Measurements from ENCODE around the gene TDP1.
"Not testable (repeated sequence)": the region's sequence is repeated elsewhere in the genome, so short reads cannot be mapped to it uniquely, and the experiment has no call there.

TDP1 gene

DNA sequence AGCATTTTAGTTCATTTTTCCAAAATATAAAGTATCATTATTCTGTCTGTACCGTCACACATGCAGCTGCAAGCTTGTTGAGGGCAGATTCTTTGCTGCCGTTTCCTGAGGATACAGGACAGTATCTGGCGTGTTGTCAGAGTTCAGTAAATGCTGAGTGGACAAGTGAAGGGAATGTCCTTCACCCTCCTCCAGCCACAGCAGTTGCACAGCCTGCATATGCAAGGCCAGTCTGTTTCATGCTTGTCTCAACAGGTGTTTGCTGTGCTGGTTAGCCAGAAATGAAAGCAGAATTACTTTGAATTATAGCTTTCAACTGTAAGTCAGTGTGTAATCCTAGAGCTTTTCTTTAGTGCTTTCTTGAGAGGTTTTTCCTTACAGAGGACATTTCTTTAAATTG lies 36.5 kb downstream of the TDP1 start:
- no peak for DNase-seq

- DNase-seq = no peak
Observed at GRCh38 chr14:89996963-89997362, 41.2 kb downstream of the TDP1 start.

DNA sequence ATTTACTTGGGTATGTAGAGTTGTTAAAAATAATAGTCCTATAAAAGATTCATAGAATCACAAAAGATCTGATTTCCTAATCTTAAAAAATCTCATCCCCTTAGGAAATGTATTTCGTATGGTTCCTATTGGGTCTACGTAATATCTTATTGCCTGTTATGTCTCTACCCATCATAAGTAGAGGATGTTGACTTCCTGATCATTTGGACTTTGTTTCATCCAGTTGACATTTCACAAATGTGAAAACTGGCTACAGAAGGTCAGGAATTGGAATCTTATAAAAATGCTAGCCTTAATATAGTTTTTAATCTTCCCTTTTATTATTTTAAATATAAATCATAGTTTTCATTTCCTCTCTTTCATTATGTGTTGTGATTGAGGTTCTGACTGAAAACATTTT lies 45.2 kb downstream of the TDP1 start:
- DNase-seq = no peak

DNA sequence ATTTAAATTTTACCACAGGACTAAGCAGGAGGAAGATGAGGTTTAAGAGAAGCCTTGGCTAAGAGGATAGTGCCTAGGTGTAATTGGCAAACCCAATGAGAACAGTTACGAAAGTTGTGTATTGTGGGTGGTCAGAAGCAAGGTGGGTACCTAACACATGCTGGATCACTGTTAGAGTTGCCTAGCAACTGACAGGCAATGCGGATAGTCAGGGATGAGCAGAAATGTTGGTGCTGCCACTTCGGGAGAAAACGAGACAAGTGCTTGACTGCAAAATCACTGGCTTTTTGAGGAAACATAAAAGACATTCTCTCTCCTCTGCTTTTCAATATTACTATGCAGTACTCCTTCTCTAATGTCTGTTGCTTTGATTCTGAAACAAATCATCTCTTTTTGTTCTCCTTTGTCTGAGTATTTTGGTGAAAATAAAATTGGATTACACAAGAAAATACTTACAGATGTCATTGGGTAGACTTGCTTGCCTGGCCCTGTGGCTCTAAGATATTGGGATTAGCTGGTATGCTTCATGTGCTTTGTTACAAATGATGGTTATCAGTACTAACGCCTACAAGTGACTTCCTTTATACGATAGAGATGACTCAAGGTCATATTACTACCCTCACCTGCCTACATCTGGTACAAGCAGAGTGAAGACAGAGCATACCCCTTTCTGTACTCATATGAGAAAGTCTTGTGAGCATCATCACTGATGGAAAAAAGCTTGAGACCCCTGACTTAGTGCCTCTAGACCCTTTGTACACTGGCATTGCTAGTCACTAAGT lies 48.0 kb downstream of the TDP1 start:
- DNase-seq = no peak

GRCh38 chr14:90005441-90005840 lies 49.7 kb downstream of the TDP1 start:
- DNase-seq = no peak

- no peak for DNase-seq
Observed at GRCh38 chr14:90005939-90006530, 50.3 kb downstream of the TDP1 start.

GRCh38 chr14:90017371-90017770 lies 61.6 kb downstream of the TDP1 start:
- no peak for DNase-seq

DNA sequence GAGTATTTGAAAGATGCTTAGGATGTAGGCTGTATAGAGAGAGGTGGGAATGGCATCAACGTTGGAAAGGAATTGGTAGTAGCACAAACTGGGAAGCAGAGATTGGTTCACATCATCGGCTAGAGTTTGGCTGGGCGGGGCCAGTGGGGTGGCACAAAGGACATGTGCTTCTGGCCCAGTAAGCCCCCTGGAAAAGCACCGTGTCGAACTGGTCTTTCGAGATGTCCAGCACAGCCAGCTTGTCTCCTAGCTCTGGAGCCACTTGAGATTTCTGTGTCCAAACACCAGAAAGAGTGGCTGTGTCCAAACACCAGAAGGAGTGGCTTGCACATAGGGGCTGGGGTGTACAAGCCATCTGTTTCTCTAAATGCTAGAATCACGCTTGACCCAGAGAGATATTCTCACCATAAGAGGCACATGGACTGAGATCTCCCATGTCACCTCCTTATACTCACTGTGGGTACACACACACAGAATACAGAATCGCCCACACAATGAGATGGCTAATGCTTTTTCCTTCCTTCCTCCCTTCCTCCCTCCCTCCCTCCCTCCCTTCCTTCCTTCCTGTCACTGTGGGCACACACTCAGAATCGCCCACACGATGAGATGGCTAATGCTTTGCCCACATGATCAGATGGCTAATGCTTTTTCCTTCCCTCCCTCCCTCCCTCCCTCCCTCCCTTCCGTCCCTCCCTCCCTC lies 64.2 kb downstream of the TDP1 start:
- no peak for DNase-seq

DNA sequence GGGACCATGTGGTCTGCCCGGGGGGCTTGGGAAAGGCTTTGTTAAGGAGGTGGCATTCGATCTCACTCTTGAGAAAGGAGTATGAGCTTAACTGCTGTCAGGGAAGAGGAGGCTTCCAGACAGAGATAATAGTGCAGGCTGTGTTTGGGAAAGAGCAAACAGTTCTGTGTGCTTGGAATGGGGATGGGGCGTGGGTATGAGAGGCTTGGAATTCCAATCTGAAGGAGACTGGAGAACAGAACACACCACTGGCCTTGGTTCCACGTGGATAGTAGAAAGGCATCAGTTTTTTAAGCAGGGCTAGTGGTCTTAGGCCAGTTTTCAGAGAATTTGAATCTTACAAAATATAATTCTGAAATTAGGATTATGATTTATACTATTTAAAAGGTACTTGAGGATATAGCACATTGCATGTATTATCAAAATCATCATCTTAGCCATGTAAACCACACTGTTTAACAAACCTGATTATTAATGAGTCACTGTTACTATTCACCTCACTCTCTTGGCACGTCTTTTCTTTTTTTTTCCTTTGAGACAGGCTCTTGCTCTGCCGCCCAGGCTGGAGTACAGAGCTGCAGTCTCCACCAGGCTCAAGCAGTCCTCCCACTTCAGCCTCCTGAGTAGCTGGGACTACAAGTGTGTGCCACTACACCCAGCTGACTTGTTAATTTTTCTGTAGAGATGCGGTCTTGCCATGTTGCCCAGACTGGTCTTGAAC lies 67.6 kb downstream of the TDP1 start:
- no peak for DNase-seq

DNA sequence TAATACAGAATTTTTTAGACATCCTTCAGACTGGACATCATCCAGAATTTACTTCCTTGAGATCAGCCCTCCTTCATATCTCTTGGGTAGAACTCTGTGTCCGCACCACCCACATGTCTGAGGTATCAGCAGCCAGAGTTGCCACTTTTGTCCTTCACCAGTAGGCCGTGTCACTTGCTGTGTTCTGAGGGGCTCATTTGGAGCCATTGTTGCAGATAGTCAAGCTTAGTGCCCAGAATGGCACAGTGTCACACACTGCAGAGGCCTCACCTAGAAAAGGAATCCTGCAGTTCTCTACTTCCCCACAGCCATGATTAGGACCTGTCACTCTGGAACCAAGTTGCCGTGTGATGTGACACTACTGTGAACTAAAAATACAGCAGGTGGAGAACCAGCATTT lies 69.2 kb downstream of the TDP1 start:
- no peak for DNase-seq

DNA sequence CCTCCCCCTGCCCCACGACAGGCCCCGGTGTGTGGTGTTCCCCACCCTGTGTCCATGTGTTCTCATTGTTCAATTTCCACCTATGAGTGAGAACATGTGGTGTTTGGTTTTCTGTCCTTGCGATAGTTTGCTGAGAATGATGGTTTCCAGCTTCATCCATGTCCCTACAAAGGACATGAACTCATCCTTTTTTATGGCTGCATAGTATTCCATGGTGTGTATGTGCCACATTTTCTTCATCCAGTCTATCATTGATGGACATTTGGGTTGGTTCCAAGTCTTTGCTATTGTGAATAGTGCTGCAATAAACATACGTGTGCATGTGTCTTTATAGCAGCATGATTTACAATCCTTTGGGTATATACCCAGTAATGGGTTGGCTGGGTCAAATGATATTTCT lies 70.9 kb downstream of the TDP1 start:
- DNase-seq = not testable (repeated sequence)

DNA sequence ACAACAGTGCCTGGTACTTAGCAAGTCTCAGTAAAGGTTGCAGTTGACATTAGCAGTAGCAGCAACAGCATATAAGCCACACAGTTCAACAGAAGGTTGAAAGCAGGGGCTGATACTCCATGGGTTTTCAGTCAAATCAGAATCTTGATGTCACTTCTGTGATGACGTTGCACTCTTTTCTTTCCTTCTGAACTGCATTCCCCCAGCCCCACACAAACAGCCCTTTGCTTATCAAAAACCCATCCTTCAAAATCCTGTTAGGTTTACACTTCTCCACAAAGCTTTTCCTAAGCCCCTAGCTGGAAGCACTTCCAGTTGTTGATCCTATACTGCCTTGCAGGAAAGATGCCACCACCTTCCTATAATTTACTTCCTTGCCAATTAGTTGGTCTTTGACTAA lies 72.1 kb downstream of the TDP1 start:
- DNase-seq = no peak

- no peak for DNase-seq
Observed at GRCh38 chr14:90034156-90034555, 78.4 kb downstream of the TDP1 start.

DNA sequence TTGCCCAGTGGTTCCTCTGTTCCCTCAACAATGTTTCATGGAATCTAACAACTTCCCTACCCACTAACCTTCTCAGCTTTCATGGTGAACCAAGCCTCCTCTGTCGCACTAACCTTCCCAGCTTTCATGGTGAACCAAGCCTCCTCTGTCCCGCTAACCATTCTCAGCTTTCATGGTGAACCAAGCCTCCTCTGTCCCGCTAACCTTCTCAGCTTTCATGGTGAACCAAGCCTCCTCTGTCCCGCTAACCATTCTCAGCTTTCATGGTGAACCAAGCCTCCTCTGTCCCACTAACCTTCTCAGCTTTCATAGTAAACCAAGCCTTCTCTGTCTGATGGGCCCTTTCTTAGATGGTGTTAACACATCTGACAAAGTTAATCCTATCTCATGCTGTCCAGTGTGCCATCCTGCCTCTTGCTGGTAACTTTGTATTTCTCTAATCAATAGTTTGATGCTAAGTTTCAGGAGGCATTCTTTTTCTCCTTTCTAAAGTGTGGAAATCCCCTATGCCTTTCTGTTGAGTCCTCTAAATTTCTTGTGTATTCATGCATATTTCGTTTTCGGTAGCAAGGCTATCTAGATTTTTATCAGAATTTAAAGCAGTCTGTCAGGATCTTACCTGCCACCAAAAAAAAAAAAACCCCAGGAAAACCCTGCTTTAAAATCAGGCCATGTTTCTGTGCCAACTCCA lies 79.3 kb downstream of the TDP1 start:
- DNase-seq = no peak

DNA sequence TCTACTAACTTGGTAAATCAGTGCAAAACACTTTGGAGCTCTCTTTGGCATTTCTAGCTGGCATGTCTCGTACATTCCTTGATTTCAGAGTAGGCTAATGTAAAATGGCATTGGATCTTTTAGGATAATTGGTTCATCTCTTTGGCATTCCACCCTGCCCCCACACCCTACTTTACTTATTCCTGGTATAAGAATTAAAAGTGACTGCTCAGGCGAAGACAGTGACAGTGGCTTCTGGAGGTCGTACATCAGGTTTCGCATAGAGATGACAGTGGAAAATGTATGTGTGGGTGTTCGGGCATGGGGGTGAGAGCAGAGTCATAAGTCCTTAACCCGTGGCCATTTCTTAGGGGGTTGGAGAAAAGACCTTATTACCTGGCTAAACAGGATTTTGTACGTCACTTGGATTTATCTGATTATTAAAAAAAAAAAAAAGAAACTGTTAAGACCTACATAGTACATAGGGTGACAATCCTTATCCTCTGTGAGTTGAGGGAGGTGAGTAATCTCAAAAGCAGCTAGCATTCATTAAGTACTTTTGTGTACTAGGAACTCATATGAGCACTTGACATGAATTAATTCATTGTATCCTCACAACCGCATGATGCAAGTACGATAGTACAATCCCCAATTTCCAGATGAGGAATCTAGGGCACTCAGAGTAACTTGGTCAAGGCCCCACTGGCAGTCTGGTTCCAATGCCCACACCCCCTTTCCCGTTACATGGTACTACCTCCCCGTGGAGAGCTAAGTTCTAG lies 83.7 kb downstream of the TDP1 start:
- no peak for DNase-seq

GRCh38 chr14:90040411-90040810 lies 84.7 kb downstream of the TDP1 start:
- no peak for DNase-seq

GRCh38 chr14:90042496-90043252 lies 86.9 kb downstream of the TDP1 start:
- DNase-seq = no peak

GRCh38 chr14:90045616-90046015 lies 89.9 kb downstream of the TDP1 start:
- no peak for DNase-seq

GRCh38 chr14:90049390-90049789 lies 93.7 kb downstream of the TDP1 start:
- no peak for DNase-seq

DNA sequence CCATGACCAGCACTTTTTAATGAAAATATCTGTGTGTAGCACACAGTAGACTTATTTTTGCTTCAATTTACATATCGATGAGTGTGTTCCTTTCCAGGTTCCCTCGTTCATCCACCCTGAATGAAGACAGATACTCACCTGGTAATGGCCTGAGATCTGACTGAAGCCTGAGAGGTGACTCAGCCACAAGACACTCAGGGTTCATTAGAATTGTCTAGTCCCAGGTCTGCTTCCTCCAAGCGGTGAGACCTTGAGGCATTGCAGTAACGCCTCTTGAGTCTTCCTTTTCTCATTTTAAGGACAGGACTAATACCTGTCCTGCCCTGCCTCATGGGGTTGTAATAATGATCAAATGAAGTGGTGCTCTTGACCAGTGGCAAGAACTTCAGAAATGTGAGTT lies 94.5 kb downstream of the TDP1 start:
- no peak for DNase-seq

GRCh38 chr14:90053044-90053443 lies 97.3 kb downstream of the TDP1 start:
- no peak for DNase-seq
